Stomach (tissue), 4 donors: ENCODE measurements around the gene TMEM30A.

Experiments
- CTCF ChIP-seq, 7 experiments: fragments of 450-650 bp in 4 of 7; fragments of 200-600 bp in 3 of 7; sonication (generic) in 3 of 7; IDR thresholded peaks; one replicate each; pipeline ENCODE4 v1.5.1; 2016 to 2019; ENCODE audit warnings: antibody characterized with exemption in 7 of 7, control low read depth in 2 of 7, mild to moderate bottlenecking in 1 of 7
- EP300 ChIP-seq: sonication (generic); formaldehyde crosslinking; IDR thresholded peaks from one replicate; pipeline ENCODE4 v1.6.1; 2017; ENCODE audit warnings: antibody characterized with exemption
- POLR2AphosphoS5 ChIP-seq, 3 donors: sonication (generic); formaldehyde crosslinking; IDR thresholded peaks; one replicate each; pipeline ENCODE4 v1.6.1; 2016; ENCODE audit warnings: antibody characterized with exemption in 3 of 3

DNA sequence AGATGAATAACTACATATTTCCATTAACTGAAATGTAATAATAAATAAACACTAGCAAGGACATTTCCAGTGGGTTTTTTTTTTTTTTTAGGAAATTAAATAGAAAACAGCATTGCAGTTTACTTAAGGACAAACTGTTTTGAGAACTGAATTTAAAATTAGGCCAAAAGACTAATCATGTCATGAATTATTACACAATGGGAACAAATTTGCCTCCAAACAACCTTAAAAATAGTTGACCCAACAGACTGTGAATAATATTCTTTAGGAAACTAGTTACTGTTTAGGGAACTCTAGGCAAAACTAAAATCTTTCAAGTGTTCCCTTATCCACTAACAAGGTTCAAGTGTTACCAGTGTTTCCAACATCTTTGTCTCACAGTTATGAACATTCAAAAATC, 62.3 kb downstream of the TMEM30A start:
- no peak for TF ChIP-seq EP300
- no peak for TF ChIP-seq CTCF (IDR thresholded peaks at IDR 0.05)
- no peak for TF ChIP-seq POLR2AphosphoS5 (IDR thresholded peaks at IDR 0.05)
